ENCODE results near the gene RFTN1.

DNA sequence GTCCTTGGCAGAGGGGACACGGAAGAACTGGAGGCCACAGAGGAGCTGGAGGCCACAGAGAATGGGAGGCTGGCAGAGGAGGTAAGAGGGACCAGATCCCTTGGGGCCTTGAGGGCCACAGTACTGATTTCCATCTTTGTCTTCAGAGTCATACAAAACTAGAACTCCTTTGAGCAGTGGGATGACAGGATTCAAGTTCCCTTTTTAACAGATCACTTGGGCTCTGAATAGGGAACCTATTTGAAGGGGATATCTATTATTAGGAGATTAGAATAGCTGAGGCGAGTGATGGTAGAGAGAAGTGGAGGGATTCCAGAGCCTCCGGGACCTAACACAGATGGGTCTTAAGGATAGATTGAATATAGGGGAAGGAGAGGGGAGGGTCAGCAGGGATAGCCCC is 192.8 kb downstream of the RFTN1 start:
- no peak for TF ChIP-seq POLR2A (IDR thresholded peaks at IDR 0.05; ENCODE audit: low read depth, low read length)
- no peak for TF ChIP-seq SPI1 (IDR thresholded peaks at IDR 0.05; ENCODE audit: low read depth, low read length)
